Stimulated activated CD4-positive, alpha-beta T cell treated with anti-CD3 and anti-CD28 coated beads, TNF-alpha, amount 100 ng/mL, for 48 hours (primary cell): ENCODE measurements around the gene GFOD2.

Experiments used
- DNase-seq, 3 donors: peaks; one replicate each; pipeline ENCODE4 v3.0.0-alpha.2; 2020; ENCODE audit warnings: low read depth in 3 of 3

Gene GFOD2

GRCh38 chr16:67659675-67660563 lies 59.2 kb downstream of the GFOD2 start, which contains the start of gene ACD:
ACD (minus strand) TSS chr16:67660260; CDS start chr16:67660220, 40 bp downstream.
- peak; percentile 86 to 94 (median 88) for DNase-seq

GRCh38 chr16:67658849-67659674 lies 60.1 kb downstream of the GFOD2 start:
- no peak for DNase-seq

- DNase-seq, result no peak
Measured at GRCh38 chr16:67657751-67658518, 61.2 kb downstream of the GFOD2 start.

- DNase-seq, result no peak
Measured at GRCh38 chr16:67657017-67657608, 62.0 kb downstream of the GFOD2 start.

- DNase-seq, result no peak
Measured at GRCh38 chr16:67656344-67657016, 62.6 kb downstream of the GFOD2 start.

GRCh38 chr16:67655363-67655762 lies 63.8 kb downstream of the GFOD2 start:
- DNase-seq, result no peak

GRCh38 chr16:67654403-67654911 lies 64.7 kb downstream of the GFOD2 start:
- DNase-seq, result no peak

- no peak for DNase-seq
Measured at GRCh38 chr16:67653789-67654402, 65.2 kb downstream of the GFOD2 start.

- no peak for DNase-seq
Measured at GRCh38 chr16:67653128-67653788, 65.9 kb downstream of the GFOD2 start.

- no peak for DNase-seq
Measured at GRCh38 chr16:67652578-67653127, 66.5 kb downstream of the GFOD2 start.

- DNase-seq, result no peak
Measured at GRCh38 chr16:67651847-67652246, 67.3 kb downstream of the GFOD2 start.

GRCh38 chr16:67651039-67651438 lies 68.1 kb downstream of the GFOD2 start:
- no peak for DNase-seq

- DNase-seq, result no peak
Measured at GRCh38 chr16:67650023-67650422, 69.1 kb downstream of the GFOD2 start.

- no peak for DNase-seq
Measured at GRCh38 chr16:67649494-67649931, 69.6 kb downstream of the GFOD2 start.

GRCh38 chr16:67648764-67649407 lies 70.2 kb downstream of the GFOD2 start:
- no peak for DNase-seq

GRCh38 chr16:67648088-67648763 lies 70.9 kb downstream of the GFOD2 start:
- no peak for DNase-seq

- no peak for DNase-seq
Measured at GRCh38 chr16:67647681-67648080, 71.4 kb downstream of the GFOD2 start.

GRCh38 chr16:67647111-67647651 lies 71.9 kb downstream of the GFOD2 start:
- no peak for DNase-seq
